Measurements from ENCODE around the gene MYO15A.
"Not testable (repeated sequence)": the region's sequence is repeated elsewhere in the genome, so short reads cannot be mapped to it uniquely, and the experiment has no call there.

GRCh38 chr17:18216906-18217305, 108.3 kb downstream of the MYO15A start:
- not testable (repeated sequence) for TF ChIP-seq EZH2 (IDR thresholded peaks at IDR 0.05; ENCODE audit: low read length, unreplicated experiment); CTCF (conservative IDR thresholded peaks at IDR 0.05; ENCODE audit: low read depth, low read length); EZH2phosphoT487 (IDR thresholded peaks at IDR 0.05; ENCODE audit: borderline replicate concordance, low read length)

All from PC-3 (cell line).